Stimulated activated CD4-positive, alpha-beta T cell treated with anti-CD3 and anti-CD28 coated beads, Interleukin-12 subunit alpha, Interleukin-12 subunit beta, amount 100 ng/mL, for 48 hours (primary cell): ENCODE data around the gene FXYD5.

Experiments
- DNase-seq, 3 donors: peaks; one replicate each; pipeline ENCODE4 v3.0.0-alpha.2; 2020; ENCODE audit warnings: low read depth in 2 of 3, low spot score in 1 of 3

Gene FXYD5

DNA sequence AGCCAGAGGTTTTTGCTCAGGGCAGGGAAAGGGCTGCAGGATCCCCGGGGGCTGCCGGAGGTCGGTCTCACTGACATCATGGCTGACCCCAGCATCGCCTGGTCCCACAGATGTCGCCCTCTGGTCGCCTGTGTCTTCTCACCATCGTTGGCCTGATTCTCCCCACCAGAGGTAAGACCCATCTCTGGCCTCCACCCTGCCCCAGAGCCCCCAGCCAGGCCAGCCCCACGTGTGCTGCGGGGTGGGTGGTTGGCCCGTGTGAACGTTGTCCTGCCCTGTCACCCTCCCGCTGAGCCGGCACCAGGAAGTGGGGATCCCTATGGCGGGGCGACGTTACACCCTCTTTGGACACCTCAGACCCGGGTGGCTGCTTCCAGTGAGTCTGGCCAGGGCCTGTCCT lies 906 bp downstream of the FXYD5 start:
- DNase-seq = no peak

GRCh38 chr19:35155981-35156672 lies 1.6 kb downstream of the FXYD5 start:
- no peak for DNase-seq

DNA sequence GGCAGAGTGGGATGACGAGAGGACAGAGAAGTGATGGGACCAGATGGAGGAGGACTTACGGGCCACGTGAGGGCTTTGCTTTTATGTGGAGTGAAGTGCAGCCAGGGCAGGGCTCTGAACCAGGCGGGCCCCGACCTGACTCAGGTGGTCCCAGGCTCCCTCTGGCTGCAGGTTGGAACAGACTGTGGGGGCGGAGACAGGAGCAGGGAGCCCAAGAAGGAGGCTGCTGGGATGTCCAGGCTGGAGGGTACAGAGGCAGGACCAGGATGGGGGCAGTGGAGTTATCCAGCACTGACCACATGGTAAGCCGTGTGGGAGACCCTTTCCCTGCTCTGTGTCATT lies 2.1 kb downstream of the FXYD5 start:
- no peak for DNase-seq

- DNase-seq = no peak
Observed at GRCh38 chr19:35157431-35157830, 2.9 kb downstream of the FXYD5 start.

- DNase-seq = no peak
Observed at GRCh38 chr19:35159606-35160005, 5.1 kb downstream of the FXYD5 start.

DNA sequence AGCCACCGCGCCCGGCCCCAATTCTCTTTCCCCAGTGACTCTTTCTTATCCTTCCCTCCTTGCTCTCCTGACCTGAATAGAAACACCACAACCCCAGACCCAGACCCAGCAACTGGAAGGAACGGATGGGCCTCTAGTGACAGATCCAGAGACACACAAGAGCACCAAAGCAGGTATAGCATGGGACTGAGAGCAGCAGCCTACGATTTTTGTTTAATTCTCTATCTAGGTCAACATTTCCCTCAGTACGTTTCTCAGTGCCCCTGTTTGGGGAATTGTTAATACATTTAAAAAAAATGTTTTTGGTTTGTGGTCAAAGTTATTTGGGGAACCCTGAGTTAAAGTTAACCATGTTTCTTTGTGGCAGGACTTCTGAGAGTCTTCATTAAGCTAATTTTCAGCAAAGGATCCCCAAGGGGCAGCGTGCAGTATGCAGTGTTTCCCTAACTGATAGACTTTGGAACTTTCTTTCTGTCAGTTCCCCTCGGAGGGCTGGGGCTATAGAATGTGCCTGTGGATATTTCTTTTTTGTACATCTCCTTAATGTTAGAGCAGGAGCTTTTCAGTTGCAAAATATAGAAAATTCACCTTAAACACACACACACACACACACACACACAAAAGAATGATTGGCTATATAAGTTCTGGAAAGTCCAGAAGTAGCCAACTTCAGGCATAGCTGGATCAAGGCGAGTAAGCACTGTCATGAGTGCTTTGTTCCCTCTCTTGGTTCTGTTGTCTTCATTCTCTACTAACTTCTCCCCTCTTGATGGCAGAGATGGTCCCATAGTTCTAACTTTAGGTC lies 6.3 kb downstream of the FXYD5 start:
- DNase-seq = no peak

- DNase-seq = no peak
Observed at GRCh38 chr19:35161434-35161743, 6.9 kb downstream of the FXYD5 start.

DNA sequence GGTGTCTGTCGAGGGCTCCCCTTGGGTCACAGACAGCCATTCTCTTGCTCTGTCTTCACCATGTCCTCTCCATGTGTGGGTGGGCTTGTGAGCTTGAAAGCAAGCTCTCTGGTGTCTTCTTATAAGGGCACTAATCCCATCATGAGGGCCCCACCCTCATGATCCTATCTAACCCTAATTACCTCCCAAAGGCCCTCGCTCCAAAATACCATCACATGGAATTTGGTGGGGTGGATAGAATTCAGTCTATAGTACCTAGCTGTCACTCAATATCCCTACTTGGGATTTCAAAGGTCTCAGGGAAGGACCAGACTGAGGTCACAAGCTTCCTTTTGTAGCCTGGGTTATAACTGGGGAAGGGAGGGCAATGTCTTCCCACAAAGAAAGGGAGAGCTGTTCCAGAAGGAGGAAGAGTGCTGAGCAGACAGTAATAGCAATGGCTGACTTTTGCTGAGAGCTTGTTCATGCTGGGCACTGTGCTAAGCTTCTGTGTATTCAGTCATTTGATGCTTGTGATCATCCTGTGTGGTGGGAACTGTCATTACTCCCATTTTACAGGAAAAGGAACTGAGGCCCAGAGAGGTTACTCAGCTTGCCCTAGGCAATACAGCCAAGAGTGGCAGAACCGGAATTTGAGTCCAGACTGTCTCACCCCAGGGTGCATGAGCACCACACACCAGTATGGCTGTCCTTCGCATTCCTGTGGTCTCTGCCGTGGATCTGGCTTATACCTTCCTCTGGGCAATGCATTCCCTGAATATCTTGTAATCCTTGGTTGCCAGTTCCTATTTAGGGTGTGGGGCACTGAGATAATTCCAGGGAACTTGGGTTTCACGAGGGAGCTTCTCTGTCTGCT lies 8.2 kb downstream of the FXYD5 start:
- no peak for DNase-seq

DNA sequence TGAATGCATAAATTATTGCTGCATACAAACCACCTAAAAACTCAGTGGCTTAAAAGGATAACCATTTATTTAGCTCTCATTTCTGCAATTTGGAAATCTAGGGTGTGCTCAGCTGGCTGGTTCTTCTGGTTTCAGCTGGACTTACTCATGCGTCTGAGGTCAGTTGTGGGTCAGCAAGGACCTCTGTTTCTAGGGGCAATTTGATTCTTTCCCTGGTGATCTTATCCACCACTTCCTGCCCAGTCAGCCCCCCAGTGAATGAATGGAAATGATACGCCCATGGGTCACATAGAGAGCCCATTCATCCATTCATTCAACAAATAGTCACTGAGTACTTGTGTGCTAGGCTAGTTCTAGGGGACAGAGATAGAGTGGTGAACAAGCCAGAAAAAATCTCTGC lies 9.9 kb downstream of the FXYD5 start:
- DNase-seq = no peak

DNA sequence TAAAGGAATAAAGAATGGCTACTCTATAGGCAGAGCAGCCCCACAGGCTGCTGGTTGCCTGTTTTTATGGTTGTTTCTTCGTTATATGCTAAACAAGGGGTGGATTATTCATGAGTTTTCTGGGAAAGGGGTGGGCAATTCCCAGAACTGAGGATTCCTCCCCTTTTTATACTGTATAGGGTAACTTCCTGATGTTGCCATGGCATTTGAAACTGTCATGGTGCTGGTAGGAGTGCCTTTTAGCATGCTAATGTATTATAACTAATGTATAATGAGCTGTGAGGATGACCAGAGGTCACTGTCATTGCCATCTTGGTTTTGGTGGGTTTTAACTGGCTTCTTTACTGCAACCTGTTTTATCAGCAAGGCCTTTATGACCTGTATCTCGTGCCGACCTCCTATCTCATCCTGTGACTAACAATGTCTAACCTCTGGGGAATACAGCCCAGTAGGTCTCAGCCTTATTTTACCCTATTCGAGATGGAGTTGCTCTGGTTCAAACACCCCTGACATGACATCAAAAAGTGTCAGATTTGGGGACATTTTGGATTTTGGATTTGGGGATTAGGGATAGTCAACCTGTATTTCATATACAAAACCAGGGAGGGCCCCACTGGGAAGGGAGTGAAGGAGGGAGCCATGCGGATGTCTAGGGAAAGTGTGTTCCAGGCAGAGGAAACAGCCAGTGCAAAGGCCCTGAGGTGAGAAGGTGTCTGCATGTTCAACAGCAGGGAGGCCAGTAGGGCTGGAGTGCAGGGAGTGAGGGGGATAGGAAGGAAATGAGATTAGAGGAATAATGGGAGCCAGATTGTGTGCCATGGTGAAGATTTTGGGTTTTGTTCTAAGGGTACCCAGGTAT lies 10.9 kb downstream of the FXYD5 start:
- no peak for DNase-seq

DNA sequence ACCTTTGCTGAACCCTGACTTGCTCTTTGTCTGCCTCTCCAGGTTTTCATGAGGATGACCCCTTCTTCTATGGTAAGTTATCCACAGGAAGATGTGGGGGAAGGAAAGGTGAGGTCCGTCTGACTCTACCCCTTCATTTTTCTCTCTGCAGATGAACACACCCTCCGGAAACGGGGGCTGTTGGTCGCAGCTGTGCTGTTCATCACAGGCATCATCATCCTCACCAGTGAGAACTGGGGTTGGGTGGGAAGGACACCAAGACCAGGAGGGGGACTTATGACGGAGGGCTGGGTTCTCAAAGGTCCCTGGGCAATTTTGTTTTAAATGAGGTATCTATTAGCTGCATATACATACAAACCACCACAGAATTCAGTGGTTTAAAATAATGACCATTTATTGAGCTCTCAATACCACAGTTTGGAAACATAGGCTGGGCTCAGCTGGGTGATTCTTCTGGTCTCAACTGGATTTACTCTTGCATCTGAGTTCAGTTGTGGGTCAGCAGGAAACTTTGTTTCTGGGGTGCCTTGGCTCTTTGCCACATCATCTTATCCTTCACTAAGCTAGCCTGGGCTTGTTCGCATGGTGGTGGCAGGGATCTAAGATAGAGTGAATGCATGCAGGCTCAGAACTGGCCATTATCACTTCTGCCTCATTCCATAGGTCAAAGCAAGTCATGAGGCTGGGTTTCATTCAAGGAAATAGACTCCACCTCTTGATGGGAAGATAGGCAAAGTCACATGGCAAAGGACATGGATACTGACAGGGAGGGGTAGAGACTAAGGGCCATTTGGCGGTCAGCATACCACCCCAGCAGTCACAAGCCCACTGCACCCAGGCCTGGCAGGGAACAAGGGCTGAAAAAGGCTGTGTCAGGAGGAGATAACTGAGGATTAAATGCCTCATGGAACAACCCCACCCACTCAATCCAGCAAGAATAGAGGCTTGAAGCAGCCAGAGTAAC lies 11.8 kb downstream of the FXYD5 start:
- DNase-seq = no peak

- DNase-seq = no peak
Observed at GRCh38 chr19:35167251-35168119, 12.9 kb downstream of the FXYD5 start.

- DNase-seq = no peak
Observed at GRCh38 chr19:35168196-35168595, 13.7 kb downstream of the FXYD5 start.

DNA sequence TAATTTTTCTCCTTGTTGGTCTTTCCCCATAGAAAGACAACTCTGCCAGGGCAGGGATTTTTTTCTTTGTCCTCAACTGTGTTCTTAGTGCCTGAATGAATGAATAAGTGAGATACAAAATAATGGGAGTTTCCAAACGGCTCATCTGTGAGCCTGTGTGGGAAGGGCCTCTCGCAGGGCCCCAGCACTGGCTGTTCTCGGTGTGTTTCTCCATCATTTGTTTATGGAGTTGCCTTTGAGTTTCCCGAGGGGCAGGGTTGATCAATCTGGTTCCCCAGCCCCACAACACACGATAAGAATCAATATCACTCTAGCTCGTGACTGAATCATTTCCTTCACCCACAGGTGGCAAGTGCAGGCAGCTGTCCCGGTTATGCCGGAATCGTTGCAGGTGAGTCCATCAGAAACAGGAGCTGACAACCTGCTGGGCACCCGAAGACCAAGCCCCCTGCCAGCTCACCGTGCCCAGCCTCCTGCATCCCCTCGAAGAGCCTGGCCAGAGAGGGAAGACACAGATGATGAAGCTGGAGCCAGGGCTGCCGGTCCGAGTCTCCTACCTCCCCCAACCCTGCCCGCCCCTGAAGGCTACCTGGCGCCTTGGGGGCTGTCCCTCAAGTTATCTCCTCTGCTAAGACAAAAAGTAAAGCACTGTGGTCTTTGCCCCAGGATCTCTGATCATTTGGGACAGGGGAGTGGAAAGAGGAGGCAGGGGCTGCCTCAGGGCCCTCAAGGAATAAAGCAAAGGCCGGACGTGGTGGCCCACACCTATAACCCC lies 14.9 kb downstream of the FXYD5 start:
- DNase-seq = no peak

- no peak for DNase-seq
Observed at GRCh38 chr19:35170359-35171061, 16.0 kb downstream of the FXYD5 start.

GRCh38 chr19:35171730-35172129 lies 17.2 kb downstream of the FXYD5 start:
- DNase-seq = no peak

- no peak for DNase-seq
Observed at GRCh38 chr19:35174226-35174625, 19.7 kb downstream of the FXYD5 start.

DNA sequence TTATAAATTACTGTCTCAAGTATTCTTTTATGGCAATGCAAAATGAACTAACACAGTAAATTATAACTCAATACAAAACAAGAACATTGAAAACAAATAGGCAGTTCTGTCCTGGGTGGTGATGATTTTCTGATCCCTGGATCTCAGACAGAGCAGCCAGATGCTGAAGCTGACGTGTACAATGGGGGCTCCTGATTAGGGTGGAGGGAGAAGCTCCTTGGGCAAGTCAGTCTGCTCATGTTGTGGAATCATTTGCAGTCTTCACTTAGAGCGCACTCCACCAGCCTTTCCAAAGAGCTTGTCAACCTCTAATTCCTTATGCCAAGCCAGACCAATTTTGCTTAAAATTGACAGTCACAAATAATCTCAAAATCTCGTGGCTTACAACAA lies 21.6 kb downstream of the FXYD5 start:
- no peak for DNase-seq
